ENCODE measurements around the gene LPP. TPM values are rescaled to one million over a fixed set of nuclear protein-coding genes. Genes with fewer than 3 reads are reported as not detected.

The LPP gene
- total RNA-seq, 4 donors from 2014 or later: 207 to 592 (median 406) TPM

DNA sequence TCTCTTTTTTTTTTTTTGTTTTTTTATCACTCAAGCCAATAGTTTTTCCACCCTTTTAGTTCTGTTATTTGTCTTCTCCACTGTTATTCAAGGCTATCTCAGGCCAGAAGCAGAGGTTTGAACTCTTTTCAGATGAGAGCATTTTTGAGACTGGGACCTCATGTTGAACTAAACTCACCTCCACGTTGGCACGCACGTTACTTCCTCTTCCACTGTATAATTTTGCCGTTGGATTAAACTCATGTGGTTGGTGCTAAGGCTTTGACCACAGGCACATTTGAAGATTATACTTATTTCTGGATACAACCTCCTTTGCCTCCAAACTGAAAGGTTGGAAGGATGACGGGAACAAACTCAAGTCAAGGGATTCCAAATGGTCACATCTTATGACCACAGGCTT lies 516.5 kb downstream of the LPP start:
- Histone ChIP-seq H3K9me3 (no peaks in the 10 kb centered on the region), H3K27me3 (no peaks in the 10 kb centered on the region), H3K4me3 (no peak overlapping the region), H3K36me3 (no peaks in the 10 kb centered on the region), H3K27ac (no peak overlapping the region), H3K4me1 (peaks cover 0 to 14% (median 8%) of the 10 kb centered on the region in 4 donors)
- in situ Hi-C loops (cut with MboI; ENCODE audit: low pct_ligation_motif_present in 1 of 4, low pct_unique_long_range_greater_than_20kb in 1 of 4, low sequenced_read_pairs in 3 of 4) (no loop called here), intact Hi-C loops (cut with DNase I; ENCODE audit: low total_unique reads) (no loop called here)
- TF ChIP-seq, protein P1, sequence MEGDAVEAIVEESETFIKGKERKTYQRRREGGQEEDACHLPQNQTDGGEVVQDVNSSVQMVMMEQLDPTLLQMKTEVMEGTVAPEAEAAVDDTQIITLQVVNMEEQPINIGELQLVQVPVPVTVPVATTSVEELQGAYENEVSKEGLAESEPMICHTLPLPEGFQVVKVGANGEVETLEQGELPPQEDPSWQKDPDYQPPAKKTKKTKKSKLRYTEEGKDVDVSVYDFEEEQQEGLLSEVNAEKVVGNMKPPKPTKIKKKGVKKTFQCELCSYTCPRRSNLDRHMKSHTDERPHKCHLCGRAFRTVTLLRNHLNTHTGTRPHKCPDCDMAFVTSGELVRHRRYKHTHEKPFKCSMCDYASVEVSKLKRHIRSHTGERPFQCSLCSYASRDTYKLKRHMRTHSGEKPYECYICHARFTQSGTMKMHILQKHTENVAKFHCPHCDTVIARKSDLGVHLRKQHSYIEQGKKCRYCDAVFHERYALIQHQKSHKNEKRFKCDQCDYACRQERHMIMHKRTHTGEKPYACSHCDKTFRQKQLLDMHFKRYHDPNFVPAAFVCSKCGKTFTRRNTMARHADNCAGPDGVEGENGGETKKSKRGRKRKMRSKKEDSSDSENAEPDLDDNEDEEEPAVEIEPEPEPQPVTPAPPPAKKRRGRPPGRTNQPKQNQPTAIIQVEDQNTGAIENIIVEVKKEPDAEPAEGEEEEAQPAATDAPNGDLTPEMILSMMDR (IDR thresholded peaks at IDR 0.05): no peak
- TF ChIP-seq EP300 (IDR thresholded peaks at IDR 0.05; ENCODE audit: low read depth) (no peak), POLR2AphosphoS5 (IDR thresholded peaks at IDR 0.05) (no peak), POLR2A (IDR thresholded peaks at IDR 0.05) (no peak)
- no peak for DNase-seq
- 93 to 95% methylated on average over 5 of the region's 5 CpGs for WGBS, 2 donors (ENCODE audit: low coverage in 1 of 2)

DNA sequence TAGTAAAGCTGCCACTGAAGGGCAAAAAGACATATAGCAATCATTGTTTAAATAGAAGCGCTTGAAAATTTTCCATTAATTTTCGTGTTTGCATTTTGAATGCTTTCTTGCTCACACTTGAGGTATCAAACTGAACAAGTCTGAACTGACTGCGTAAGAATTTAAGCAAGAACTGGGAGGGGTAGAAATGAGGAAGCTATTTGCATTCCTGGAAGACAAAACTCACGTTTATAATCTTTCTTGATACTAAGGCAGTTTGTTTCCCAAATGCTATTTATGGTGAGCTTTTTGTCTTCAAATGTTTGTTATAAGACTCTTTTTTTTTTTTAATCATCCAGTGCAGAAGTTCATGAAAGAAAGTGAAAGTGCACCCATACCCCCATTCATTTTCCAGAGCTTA lies 518.0 kb downstream of the LPP start:
- Histone ChIP-seq H3K27ac (no peak overlapping the region), H3K27me3 (no peaks in the 10 kb centered on the region), H3K9me3 (no peaks in the 10 kb centered on the region), H3K36me3 (no peaks in the 10 kb centered on the region), H3K4me3 (no peak overlapping the region), H3K4me1 (peaks cover 0 to 14% (median 9%) of the 10 kb centered on the region in 4 donors)
- no peak for DNase-seq
- TF ChIP-seq EP300 (IDR thresholded peaks at IDR 0.05; ENCODE audit: low read depth): no peak
- no peak for TF ChIP-seq POLR2AphosphoS5 (IDR thresholded peaks at IDR 0.05)
- TF ChIP-seq, protein P1 (IDR thresholded peaks at IDR 0.05): no peak
- TF ChIP-seq POLR2A (IDR thresholded peaks at IDR 0.05): no peak
- intact Hi-C loops (cut with DNase I; ENCODE audit: low total_unique reads): no loop called here
- 66% methylated on average over 4 of the region's 4 CpGs for WGBS, 2 donors (ENCODE audit: low coverage in 1 of 2)
- in situ Hi-C loops (cut with MboI; ENCODE audit: low pct_ligation_motif_present in 1 of 4, low pct_unique_long_range_greater_than_20kb in 1 of 4, low sequenced_read_pairs in 3 of 4): no loop called here

DNA sequence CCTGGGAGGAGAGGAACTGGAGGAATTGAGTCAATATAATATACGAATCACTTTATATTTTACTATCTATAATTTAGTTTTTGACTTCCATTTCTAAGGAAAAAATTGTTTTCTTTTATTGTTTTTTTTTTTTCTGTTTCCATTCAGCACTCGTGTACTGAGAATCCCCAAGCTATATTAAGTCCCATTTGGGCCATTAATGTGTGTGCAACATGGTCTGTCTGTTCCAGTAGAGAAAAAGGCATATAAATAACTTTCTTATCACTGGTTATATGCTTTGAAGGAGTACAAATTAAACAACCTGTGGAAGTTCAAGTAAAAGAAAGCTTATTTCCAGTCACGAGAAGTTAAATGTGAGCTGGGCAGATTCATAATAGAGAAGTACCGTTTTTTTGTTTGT lies 518.9 kb downstream of the LPP start:
- Histone ChIP-seq H3K9me3 (no peaks in the 10 kb centered on the region), H3K36me3 (no peaks in the 10 kb centered on the region), H3K27me3 (no peaks in the 10 kb centered on the region), H3K4me3 (no peak overlapping the region), H3K27ac (no peak overlapping the region), H3K4me1 (peaks cover 0 to 21% (median 10%) of the 10 kb centered on the region in 4 donors)
- in situ Hi-C loops (cut with MboI; ENCODE audit: low pct_ligation_motif_present in 1 of 4, low pct_unique_long_range_greater_than_20kb in 1 of 4, low sequenced_read_pairs in 3 of 4): no loop called here
- intact Hi-C loops (cut with DNase I; ENCODE audit: low total_unique reads): no loop called here
- WGBS, 2 donors (ENCODE audit: low coverage in 1 of 2): 83 to 84% methylated on average over 4 of the region's 4 CpGs
- TF ChIP-seq, protein P1 (IDR thresholded peaks at IDR 0.05): no peak
- no peak for TF ChIP-seq POLR2A (IDR thresholded peaks at IDR 0.05)
- DNase-seq: no peak

DNA sequence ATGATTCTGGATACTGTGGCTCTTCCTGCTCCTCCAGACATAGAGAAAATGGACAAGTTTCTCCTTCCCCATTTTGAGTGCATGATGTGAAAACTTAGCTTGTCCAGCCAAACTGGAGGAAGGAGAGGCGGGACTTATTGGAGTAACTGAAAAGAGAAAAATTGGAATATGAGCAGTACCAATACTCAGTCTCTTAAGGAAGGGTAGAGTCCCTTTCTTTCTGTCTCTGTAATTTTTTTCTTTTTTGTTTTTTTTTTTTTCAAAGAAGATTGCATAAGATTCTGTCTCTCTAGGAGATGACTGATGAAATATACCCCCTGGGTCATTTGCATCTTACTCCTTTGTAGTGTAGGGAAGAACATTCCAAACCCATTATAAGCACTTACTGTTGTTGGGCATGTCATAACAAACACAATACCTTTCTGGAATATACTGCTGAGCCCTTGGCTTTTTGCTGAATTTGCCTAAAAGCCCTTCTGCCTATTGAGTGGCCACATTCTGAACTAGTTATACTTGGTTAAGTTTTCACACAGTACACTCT lies 519.8 kb downstream of the LPP start:
- Histone ChIP-seq H3K4me3 (no peak overlapping the region), H3K9me3 (no peaks in the 10 kb centered on the region), H3K27ac (no peak overlapping the region), H3K36me3 (no peaks in the 10 kb centered on the region), H3K4me1 (peaks cover 0 to 21% (median 10%) of the 10 kb centered on the region in 4 donors), H3K27me3 (no peaks in the 10 kb centered on the region)
- intact Hi-C loops (cut with DNase I; ENCODE audit: low total_unique reads) (no loop called here), in situ Hi-C loops (cut with MboI; ENCODE audit: low pct_ligation_motif_present in 1 of 4, low pct_unique_long_range_greater_than_20kb in 1 of 4, low sequenced_read_pairs in 3 of 4) (no loop called here)
- TF ChIP-seq, protein P1 (IDR thresholded peaks at IDR 0.05): no peak
- TF ChIP-seq POLR2A (IDR thresholded peaks at IDR 0.05): no peak
- TF ChIP-seq POLR2AphosphoS5 (IDR thresholded peaks at IDR 0.05): no peak
- no peak for TF ChIP-seq EP300 (IDR thresholded peaks at IDR 0.05; ENCODE audit: low read depth)
- DNase-seq: no peak
- 97 to 100% methylated on average over 1 of the region's 1 CpG for WGBS, 2 donors (ENCODE audit: low coverage in 1 of 2)
